ENCODE data around the gene MSI2.

The MSI2 gene

DNA sequence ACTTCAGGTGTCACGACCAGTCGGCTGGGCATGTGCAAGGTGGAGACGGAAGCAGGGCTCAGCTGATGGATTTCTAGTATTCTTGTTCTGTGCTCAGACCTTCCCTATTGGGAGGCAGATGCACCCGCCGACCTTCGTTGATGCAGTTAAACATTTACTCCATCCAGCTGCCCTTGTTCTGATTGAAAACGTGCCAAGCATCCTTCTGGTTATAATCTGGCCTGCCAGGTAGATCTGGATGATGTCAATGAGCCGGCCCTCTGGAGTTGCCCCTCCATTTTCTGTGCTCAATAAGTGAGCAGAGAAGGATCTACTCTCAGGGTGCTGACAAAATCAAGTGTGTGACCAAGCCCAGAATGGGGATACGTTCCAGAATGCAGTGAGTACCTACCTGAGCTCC, 450.4 kb downstream of the MSI2 start:
- DNase-seq = no peak

DNA sequence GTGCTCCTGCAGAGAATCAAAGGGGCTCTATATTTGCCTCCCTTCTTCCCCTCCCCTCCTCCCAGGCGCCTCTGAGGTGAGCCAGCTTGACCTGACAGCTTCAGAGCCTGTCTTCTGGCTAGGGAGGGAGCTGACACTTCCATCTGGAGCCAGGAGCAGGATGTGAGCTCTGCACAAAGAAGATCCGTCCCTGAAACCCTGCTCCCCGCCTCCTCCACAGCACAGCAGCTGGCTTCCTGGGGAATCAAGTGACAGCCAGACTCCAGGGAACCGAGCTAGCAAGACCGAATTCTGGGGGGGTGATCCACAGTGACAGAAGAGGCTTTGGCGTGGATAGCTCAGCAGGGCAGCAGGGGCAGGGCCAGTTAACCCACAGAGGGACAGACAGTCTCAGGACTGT, 451.6 kb downstream of the MSI2 start:
- no peak for DNase-seq

DNA sequence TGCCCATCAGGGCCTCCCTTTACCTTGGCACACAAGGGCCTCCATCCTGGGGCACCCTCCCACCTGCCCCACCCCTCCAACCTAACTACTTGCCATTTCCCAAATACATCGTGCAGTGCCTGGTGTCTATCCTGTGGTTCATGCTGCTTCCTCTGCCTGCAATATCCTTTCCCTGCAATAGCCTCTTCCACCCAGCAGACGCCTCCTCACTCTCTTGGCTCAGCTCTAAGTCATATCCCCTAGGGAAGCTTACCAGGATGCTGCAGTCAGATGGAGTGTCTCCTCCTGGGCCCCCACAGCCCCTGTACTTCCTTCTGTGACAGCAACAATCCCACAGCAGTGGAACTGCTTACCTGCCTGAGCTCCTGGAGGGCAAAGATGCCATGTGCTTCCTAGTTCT, 452.1 kb downstream of the MSI2 start:
- no peak for DNase-seq

DNA sequence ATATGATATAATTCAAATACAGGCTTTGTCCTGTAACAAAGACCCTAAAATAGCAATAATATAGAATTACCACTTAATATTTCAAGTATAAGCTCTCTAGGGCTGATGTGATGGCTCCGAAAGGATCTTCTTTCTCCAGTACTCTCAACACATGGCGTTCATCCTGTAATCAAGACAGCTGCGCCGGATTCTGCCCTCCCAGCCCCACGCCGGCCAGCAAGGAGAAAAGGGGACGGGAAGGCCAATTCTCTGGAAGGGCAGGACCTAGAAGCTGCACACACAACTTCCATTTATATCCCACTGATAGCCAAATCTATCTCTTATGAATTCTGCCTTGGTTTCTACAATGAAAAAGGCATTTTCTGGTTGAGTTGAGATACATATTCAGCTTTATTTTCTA, 456.8 kb downstream of the MSI2 start:
- DNase-seq = no peak

DNA sequence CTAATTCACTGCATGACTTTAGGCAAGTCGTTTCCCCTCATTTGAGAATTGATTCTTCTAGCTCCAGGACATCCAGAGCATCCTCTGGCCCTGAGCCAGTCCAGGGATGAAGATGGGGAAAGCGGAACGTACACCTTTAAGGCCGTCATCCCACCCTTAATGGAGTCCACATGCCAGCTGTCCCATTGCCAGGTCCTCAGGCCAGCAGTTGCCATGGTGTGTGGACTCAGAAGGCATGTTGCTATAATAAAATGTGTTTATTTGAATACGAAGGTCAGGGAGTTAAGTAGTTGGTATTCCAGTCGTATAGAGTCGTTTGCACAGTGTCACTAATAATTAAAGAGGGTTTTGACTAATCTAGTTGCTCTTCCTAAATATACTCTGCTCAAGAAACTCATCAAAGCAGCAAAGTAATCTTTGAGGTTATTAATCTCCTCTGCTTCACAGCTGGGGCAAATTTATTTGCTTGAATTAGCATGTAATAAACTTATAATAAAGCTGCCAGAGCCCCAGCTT, 458.4 kb downstream of the MSI2 start:
- no peak for DNase-seq

DNA sequence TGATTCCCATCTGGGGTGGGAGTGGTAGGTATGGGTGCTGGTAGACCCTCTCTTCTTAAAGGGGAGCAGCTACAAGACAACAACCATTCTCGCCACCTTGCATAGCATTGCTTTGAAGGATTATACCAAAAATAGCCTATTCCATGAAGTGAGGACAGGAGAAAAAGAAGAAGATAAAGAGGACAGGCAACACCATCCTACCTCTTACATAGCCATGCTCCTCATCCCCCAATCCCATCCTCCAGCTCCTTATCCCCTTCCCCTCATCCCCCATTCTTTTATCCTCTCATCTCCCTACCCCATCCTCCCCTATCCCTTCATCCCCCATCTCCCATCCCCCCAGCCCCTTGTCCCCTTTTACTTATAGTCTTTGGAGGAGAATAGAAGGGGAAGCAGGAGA, 459.7 kb downstream of the MSI2 start:
- no peak for DNase-seq

DNA sequence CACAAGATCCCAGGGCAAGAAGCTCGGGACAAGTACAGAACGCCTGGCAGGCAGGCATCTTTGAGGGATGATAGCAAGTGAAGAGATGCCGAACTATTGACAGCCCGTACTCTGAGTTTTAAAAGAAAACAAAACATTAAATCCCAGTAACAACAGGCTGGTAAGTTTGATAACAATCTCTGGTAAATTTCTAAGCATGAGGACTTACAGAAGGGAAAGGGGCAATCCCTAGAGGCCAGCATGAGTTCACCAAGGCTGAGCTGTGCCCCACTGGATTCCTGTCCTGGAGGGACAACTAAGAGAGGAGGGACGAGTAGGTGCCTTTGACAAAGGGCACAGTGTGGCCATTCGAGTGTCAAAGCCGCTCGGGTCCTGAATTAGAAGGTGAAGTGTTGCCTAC, 462.6 kb downstream of the MSI2 start:
- DNase-seq = no peak

DNA sequence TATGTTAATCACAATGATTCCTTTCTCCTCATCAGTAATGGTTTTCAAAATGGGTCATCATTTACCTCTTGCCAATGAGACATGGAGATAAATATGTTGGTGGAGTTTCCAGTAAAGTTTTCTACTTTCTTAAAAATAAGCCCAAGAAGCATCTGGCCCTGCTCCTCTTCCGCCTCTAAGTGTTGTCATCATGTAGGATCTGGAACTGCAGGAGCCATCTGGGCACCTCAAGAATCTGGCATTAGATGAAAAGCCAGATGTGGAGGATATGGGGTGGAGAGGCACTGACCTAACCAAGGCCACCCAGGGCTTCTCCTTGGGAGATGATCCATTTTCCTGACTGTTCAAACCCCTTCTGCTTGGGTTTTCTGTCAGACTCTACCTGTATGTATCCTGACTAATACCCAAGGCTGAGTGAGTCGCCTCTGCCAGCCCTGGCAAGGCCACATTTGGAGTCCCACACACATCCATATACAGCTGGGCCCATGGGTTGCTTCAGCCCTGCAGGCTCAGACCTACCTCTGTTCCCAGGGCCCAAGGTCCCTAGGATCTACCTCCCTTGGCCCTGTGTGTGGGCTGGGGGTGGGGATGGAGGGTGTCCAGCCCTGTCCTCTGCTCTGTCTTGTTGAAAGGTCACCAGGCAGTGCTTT, 464.2 kb downstream of the MSI2 start:
- no peak for DNase-seq

DNA sequence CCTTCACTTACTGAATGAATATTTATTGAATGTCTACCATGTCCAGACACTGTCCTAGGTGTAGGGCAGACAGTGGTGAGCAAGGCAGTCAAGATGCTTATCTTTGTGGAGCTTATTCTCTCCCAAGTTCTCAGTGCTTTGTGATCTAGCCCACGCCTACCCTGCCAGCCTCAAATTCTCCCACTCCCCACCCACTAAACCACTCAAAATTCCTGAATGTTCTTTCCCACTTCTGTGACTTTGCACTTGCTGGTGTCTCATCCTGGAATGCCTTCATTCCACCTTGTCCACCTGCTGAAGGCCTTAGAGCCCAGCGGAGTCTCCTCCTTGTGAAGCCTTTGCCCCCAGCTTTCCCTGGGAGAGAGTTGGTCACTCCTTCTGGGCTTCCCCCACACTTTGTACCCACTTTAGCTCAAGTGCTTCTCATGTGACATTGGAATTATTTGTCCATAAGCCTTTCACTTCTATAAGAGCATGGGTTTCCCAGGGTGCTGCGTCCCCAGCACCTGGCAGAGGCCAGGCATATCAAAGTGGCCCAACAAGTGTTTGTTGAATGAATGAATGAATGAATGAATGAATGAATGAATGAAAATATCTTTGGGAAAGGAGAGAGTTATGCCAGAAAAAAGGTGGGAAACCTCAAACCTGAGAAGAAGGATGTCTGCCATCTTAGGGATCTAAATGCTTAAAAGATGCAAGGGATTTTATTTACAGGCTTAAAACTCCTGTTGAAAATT, 465.8 kb downstream of the MSI2 start:
- DNase-seq = no peak

DNA sequence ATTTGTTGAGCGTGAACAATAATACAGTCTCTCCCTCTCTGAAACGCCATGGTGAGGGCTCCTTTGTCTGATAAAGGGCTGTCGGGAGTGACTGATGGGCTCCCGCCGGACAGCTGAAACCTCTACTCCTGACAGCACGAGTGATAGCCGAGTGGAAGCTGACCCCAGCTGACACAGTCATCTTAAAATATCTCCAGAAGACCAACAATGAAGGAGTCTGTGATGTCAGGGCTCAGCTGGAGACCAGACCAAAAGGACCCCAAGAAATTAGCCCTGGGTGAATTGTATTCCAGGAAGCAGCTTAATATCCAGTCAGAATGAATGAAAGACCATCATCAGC, 466.4 kb downstream of the MSI2 start:
- DNase-seq = no peak

DNA sequence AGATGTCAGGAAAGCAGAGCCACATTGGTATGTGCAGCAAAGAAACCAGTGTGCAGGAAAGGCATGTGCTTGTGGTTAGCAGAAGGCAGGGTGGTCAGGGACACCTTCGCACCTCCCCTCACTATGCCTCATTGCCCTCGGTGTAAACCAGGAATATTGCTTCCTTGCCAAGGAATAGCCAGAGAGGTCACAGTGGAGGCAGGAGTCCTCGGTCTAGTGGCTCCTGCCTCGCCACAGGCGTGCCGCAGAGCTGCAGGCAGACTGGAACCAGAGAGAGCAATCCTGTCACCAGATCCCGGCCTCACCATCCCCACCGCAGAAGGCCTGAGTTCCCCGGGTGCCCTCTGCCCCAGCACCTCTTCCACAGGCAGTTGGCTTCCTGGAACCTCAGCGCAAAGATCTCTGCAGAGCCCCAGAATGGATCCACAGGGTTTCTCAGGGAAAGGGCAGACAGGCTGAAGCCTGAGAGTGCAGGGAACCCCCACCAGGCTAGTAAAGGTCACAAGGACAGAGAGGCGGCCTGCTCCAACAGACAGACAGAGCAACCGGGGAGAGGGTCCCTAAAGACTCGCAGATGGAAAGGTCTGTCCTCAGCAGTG, 467.2 kb downstream of the MSI2 start:
- no peak for DNase-seq

DNA sequence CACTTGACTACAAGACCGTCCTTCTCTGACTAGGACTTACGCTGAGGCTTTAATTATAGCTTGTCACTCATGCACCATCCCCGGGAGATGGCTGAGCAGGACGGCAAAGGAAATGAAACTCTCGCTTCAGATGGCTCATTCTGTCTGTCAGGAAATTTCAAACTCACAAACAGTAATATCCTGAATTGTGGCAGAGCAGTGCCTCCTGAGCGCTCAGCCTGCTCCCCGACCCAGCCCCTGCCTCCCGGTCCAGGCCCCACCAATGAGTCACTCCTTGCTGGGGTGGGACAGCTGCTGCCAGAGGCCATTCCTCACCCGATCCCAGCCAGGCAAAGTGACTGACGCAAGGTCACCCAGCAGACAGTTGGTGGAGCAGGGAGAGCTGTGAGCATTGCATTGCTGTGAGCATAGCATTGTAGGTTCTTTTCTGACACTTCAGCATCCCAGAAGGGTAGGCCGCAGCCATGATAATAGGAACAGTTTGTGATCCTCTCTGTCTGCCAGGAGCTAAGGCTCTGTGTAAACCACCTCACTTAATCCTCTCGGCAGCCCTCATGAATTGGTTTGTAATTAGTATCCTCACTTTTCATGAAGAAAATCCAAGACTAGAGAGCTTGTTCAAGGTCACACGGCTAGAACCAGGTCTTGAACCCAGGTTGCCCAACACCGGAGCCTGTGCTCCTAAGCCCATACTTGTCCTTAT, 467.9 kb downstream of the MSI2 start:
- DNase-seq = no peak

DNA sequence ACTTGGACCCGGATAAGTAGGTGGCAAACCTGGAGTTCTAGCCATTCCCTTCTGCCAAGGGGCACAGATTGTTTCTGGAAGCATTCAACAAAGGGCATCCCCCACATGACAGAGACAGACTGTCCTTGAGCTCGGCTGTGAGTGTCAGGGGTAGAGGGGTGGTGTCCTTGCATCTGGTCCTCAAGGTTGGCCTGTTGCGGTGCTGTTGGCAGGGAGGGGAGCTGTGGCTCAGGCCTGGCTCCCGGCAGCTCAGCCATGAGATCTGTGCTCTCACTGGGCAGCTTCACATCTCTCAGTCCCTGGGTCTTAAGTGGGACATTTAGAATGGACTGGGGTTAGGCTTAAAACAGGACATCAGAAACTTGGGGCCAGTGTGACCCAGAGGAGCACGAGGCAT, 468.4 kb downstream of the MSI2 start:
- DNase-seq = no peak

DNA sequence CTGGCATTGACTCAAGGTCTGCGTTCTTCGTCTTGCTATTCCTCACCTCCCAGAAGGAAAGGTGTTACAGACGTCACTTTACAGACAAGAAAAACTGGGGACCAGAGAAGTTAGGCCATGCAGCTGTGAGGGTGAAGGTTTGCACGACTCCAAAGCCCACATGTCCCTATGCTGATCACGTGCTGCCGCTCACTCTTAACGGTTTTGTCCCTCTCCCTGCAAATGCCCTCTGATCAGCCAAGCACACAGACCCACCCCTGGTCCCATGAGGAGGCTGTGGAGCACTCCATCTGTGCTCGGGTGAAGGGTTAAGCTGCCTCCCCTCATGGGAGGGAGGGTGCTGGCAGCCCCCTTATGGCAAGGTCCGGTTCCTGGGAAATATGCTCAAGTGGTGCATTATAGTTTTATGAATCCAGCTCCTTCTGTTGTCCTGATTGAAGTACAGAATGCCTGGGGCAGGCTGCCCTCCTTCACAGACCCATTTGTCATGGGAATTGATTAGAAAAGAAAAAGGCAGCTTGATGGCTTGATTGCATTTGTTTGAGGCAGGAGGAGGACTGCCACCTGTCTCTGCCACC, 470.0 kb downstream of the MSI2 start:
- DNase-seq = no peak

DNA sequence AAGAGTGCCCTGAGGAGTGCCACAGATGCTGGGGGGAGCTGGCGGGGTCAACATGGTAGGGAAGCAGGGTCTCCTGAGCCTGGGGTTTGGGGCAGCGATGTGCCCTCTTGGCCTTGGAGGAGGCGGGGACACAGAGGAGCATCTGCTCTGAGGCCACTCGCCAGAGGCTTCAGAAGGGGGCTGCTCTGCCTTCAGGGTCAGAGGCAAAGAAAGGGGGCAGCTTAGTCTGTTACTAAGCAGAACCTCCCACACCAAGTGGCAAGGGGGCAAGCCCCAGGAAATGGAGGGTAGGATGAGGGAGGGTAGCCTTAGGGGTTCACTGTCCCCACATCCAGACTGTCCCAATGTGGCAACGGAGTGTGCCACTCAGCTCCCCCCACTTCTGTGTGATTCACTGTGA, 470.5 kb downstream of the MSI2 start:
- no peak for DNase-seq

DNA sequence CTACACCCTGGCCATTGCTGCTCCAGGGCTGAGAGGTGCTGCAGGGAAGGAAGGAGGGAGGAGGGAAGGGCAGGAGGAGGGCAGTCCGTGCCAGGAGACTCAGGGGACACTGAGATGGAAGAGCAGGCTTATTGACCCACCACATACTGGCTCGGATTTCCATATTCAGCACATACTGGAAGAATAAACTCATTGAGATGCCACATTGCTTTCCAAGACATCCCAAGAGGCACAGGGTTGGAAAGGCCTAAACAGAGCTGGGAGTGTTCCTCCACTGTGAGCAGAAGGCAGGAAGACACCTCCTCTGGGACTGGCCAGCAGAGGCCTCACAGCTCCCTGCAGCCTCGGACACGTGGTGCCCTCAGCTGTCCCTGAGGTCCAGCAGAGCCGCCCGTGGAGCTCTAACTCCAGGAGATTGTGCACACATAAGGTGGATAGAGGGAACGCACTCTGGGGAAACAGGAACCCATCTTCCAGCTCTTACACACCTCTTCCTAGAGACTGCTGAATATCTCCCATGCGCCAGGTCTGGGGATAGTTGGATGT, 471.4 kb downstream of the MSI2 start:
- no peak for DNase-seq

DNA sequence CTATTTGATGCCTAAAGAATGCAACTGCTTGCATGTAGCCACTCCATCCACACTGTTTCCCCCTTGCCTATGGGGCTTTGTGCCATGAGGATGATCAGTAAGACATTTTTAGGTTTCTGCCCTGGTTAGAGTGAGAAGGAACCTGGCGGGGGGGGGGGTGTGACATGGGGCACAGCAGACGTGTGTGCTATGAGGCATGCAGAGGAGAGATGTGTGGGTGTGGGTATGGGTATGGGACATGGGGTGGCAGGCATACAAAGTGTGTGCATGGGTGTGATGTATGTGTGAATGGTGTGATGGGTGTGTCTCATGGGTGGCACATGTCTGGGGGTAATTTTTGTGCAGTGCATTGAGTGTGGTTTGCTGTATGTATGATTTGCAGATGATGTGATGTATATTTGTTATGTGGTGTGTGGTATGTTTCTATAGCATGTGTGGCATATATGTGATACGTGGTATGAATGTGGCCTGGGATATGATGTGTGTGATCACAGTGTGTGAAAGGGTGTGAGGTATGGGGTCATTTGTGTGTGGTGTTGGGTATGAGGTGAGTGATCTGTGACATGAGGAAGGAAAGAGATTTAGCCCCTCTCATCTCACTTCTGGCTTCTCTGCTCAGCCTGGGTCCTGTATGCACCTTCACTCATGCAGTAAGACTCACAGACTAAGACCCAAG, 473.8 kb downstream of the MSI2 start:
- DNase-seq = no peak

DNA sequence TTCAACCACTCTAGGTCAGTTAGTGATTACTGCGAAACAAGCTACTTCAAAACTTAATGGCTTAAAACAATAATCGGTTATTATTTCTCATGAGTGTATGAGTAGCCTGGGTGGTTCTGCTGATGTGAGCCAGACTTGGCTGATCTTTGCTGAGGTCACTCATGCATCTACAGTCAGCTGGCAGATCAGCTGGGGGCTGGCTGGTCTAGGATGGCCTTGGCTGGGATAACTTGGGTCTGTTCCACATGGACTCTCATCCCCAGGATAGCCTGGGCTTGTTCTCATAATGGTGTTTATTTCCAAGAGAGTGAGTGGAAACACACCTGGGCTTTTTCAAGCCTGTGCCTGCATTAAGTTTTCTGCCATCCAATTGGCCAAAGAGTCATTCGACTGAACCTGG, 475.7 kb downstream of the MSI2 start:
- peak; percentile 20 to 56 for DNase-seq

DNA sequence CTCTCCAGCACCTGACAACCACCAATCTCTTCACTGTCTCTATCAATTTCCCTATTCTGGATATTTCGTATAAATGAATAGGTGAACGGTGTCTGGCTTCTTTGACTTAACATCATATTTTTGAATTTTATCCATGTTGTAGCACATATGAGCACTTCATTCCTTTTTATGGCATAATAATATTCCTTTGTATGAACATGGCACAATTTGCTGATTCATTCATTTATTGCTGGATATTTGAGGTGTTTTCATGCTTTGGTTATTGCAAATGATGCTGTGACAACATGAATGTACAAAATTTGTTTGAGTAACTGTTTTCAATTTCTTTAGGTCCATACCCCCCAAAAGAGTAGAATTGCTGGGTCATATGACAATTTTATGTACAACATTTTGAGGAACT, 476.8 kb downstream of the MSI2 start:
- DNase-seq = no peak

All from NCI-H446 (cell line).